ENCODE data around the gene TCTN3. TPM values are rescaled to one million over a fixed set of nuclear protein-coding genes. Genes with fewer than 3 reads are reported as not detected.
"Not testable (repeated sequence)": the region's sequence is repeated elsewhere in the genome, so short reads cannot be mapped to it uniquely, and the experiment has no call there.

Gene TCTN3
- polyA plus RNA-seq, 1 experiment, result 38.0 TPM

DNA sequence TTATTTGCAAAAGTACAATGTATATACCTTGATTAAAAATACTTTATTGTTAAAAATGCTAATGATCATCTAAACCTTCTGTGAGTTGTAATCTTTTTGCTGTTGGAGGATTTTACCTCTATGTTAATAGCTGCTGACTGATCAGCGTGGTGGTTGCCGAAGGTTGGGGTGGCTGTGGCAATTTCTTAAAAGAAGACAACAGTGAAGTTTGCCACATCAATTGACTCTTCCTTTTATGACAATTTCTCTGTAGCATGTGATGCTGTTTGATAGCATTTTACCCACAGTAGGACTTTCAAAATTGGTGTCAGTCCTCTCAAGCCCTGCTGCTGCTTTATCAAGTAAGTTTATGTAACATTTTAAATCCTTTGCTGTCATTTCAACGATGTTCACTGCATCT is 45.3 kb upstream of the TCTN3 start:
- no peak for DNase-seq (ENCODE audit: low read depth)
- POLR2A ChIA-PET, result no interaction called here
- H3K27me3 ChIP-seq (ENCODE audit: control insufficient read depth, insufficient read depth, low read length), result no peaks in the 10 kb centered on the region
- TF ChIP-seq CTCF (IDR thresholded peaks at IDR 0.05; ENCODE audit: insufficient read depth, low read depth, low read length), result no peak
- CTCF ChIA-PET, result interaction anchor here (0.6 kb wide), 1 partner anchor 361 kb away, joined by 3 read pairs; no protein-coding TSS in a partner anchor
- no peak overlapping the region for H3K4me3 ChIP-seq (ENCODE audit: low read depth, low read length)
- H3K36me3 ChIP-seq (ENCODE audit: control insufficient read depth, insufficient read depth, low read length), result no peaks in the 10 kb centered on the region

DNA sequence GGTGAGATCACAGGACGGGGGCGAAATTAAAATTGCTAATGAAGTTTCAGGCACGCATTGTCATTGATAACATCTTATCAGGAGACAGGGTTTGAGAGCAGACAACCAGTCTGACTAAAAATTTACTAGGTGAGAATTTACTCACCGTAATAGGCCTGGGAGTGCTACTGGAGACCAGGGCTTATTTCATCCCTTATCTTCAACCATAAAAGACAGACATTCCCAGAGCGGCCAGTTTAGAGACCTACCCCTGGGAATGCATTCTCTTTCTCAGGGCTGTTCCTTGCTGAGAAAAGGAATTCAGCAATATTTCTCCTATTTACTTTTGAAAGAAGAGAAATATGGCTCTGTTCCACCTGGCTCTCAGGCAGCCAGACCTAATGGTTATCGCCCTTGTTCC is 39.2 kb upstream of the TCTN3 start:
- POLR2A ChIA-PET; DNase-seq (ENCODE audit: low read depth); H3K4me3 ChIP-seq (ENCODE audit: low read depth, low read length); H3K27me3 ChIP-seq (ENCODE audit: control insufficient read depth, insufficient read depth, low read length); CTCF ChIA-PET; H3K36me3 ChIP-seq (ENCODE audit: control insufficient read depth, insufficient read depth, low read length): not testable (repeated sequence)

GRCh38 chr10:95730233-95730632 is 36.5 kb upstream of the TCTN3 start:
- DNase-seq (ENCODE audit: low read depth), result no peak
- ChIA-PET POLR2A (no interaction called here), CTCF (interaction anchor here (1.2 kb wide), 1 partner anchor 13 kb away, joined by 3 read pairs; no protein-coding TSS in a partner anchor)
- no peaks in the 10 kb centered on the region for H3K36me3 ChIP-seq (ENCODE audit: control insufficient read depth, insufficient read depth, low read length)
- no peaks in the 10 kb centered on the region for H3K27me3 ChIP-seq (ENCODE audit: control insufficient read depth, insufficient read depth, low read length)
- H3K4me3 ChIP-seq (ENCODE audit: low read depth, low read length), result no peak overlapping the region
- TF ChIP-seq CTCF (IDR thresholded peaks at IDR 0.05; ENCODE audit: insufficient read depth, low read depth, low read length), result no peak

DNA sequence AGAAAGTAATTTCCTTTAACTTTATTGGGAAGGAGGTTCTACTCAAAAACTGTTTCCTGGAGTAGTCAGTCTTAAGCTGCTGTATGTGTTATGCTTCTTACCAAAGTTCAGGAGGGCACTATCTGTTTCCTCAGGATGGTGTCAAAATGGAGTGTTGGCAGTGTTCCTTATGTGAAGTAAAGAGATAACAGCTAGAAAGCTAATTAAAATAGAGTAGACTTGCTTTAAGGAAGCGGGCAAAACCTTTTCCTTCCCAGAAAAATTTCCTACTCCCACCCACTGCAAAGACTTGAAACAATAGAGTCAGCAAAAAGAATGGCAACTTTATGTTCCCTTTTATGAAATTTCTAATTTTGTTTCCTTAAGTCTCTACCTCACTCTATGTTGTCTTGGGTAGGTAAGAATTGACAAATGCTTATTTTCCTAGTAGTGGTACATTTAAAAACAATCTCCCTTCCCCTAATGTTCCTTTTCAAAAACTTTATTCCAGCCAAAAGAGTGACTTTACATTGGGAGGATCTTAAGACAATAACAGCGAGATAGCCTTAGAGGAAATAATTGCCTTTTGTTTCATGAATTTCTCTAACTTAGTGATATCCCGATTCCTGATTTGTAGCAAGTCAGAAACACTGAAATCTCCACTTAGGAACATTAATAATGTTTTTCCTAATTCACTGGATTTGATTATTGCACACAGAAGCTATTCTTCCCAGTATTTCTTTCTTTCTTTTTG is 35.8 kb upstream of the TCTN3 start:
- TF ChIP-seq CTCF (IDR thresholded peaks at IDR 0.05; ENCODE audit: insufficient read depth, low read depth, low read length), result no peak
- H3K36me3 ChIP-seq (ENCODE audit: control insufficient read depth, insufficient read depth, low read length), result no peaks in the 10 kb centered on the region
- H3K27me3 ChIP-seq (ENCODE audit: control insufficient read depth, insufficient read depth, low read length), result no peaks in the 10 kb centered on the region
- POLR2A ChIA-PET, result no interaction called here
- DNase-seq (ENCODE audit: low read depth), result no peak
- H3K4me3 ChIP-seq (ENCODE audit: low read depth, low read length), result no peak overlapping the region
- CTCF ChIA-PET, result interaction anchor here (1.2 kb wide), 1 partner anchor 12 kb away, joined by 3 read pairs; no protein-coding TSS in a partner anchor

DNA sequence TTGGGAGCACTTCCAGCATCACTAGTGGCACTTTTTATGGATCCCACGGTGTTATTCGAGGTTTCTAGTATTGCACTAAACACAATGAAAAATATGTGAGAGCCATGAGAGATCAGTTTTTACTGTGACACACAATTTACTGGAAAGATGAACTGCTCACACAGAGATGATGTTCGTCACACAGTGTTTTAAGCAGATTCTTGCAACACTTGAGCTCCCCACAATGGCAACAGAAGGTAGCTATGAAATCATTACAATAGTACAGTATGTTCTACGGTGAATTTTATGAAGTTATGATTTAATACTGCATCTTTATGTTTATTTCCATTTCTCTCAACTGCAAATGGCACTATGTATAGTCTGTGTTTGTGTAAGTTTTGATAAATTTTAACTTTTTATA is 34.8 kb upstream of the TCTN3 start:
- ChIA-PET POLR2A (no interaction called here), CTCF (no interaction called here)
- no peak for DNase-seq (ENCODE audit: low read depth)
- no peak overlapping the region for H3K4me3 ChIP-seq (ENCODE audit: low read depth, low read length)
- H3K36me3 ChIP-seq (ENCODE audit: control insufficient read depth, insufficient read depth, low read length), result no peaks in the 10 kb centered on the region
- no peak for TF ChIP-seq CTCF (IDR thresholded peaks at IDR 0.05; ENCODE audit: insufficient read depth, low read depth, low read length)
- no peaks in the 10 kb centered on the region for H3K27me3 ChIP-seq (ENCODE audit: control insufficient read depth, insufficient read depth, low read length)

- CTCF ChIA-PET, POLR2A ChIA-PET: not testable (repeated sequence)
These were observed 28.8 kb upstream of the TCTN3 start for GRCh38 chr10:95722496-95722895.

GRCh38 chr10:95720745-95721144 is 27.0 kb upstream of the TCTN3 start:
- H3K4me3 ChIP-seq (ENCODE audit: low read depth, low read length); CTCF ChIA-PET; POLR2A ChIA-PET; H3K36me3 ChIP-seq (ENCODE audit: control insufficient read depth, insufficient read depth, low read length); H3K27me3 ChIP-seq (ENCODE audit: control insufficient read depth, insufficient read depth, low read length); DNase-seq (ENCODE audit: low read depth): not testable (repeated sequence)

More at GRCh38 chr10:95722496-95722895, 28.8 kb upstream of the TCTN3 start:
- H3K4me3 ChIP-seq (ENCODE audit: low read depth, low read length); DNase-seq (ENCODE audit: low read depth); H3K36me3 ChIP-seq (ENCODE audit: control insufficient read depth, insufficient read depth, low read length); H3K27me3 ChIP-seq (ENCODE audit: control insufficient read depth, insufficient read depth, low read length): not testable (repeated sequence)
